Bone marrow (tissue), 2 donors: ENCODE measurements around the gene TSPAN14.

Source experiments
- DNase-seq, 2 donors: peaks; one replicate each; lab custom pipeline; 2025; lab: John Stamatoyannopoulos, UW

TSPAN14 gene

DNA sequence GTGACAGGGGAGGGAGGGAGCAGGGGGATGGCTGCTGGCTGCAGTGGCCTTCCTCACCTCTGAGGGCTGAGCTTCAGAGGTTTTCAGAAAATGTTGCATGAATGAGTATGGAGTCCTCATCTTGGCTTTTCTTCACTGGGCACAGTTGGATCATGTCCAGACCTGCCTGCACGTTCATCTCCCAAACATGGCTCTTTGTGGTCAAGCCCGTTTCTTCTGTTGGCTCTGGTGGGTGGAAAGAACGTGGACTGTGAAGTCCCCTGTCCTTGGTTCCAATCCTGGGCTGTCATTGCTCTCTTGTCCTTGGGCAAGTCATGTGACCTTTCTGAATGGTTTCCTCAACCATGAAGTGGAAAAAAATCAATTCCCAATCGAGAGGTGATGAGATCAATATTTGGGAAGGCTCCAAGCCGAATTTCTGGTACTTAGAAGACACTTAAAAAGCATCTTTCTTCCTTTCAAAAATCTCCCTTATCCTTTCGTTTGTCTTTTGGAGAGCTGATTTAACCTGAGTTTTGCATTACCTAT lies 34.5 kb downstream of the TSPAN14 start:
- DNase-seq = no peak

- no peak for DNase-seq
These were observed 35.4 kb downstream of the TSPAN14 start for GRCh38 chr10:80489371-80490112.

GRCh38 chr10:80491251-80492102 lies 37.4 kb downstream of the TSPAN14 start:
- DNase-seq = no peak

DNA sequence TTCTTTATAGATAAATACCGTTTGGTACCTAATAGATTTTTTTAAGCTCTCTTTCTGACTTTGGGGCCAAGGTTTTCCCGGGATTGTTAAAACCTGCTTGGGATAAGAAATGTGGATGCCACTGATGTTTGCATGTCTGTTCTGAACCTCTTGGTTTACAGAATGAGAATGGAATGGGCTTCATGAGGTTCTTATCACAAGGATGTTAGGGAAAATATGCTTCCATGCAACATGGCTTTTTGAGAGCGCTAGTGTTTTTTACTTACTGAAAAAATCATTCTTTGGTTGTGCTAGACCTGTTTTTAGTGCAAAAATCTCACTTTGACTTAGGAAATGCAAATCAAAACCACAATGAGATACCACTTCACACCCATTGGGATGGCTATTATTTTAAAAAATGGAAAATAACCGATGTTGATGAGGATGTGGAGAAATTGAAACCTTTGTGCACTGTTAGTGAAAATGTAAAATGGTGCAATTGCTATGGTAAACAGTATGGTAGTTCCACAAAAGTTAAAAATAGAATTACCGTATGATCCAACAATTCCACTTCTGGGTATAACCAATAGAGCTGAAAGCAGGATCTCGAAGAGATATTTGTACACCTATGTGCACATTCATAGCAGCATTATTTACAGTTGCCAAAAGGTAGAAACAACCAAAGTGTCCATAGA lies 38.9 kb downstream of the TSPAN14 start:
- DNase-seq = no peak

GRCh38 chr10:80493522-80494051 lies 39.5 kb downstream of the TSPAN14 start:
- peak in 1 of 2 donors; percentile 78 for DNase-seq

- DNase-seq = no peak
These were observed 42.6 kb downstream of the TSPAN14 start for GRCh38 chr10:80496555-80497172.

DNA sequence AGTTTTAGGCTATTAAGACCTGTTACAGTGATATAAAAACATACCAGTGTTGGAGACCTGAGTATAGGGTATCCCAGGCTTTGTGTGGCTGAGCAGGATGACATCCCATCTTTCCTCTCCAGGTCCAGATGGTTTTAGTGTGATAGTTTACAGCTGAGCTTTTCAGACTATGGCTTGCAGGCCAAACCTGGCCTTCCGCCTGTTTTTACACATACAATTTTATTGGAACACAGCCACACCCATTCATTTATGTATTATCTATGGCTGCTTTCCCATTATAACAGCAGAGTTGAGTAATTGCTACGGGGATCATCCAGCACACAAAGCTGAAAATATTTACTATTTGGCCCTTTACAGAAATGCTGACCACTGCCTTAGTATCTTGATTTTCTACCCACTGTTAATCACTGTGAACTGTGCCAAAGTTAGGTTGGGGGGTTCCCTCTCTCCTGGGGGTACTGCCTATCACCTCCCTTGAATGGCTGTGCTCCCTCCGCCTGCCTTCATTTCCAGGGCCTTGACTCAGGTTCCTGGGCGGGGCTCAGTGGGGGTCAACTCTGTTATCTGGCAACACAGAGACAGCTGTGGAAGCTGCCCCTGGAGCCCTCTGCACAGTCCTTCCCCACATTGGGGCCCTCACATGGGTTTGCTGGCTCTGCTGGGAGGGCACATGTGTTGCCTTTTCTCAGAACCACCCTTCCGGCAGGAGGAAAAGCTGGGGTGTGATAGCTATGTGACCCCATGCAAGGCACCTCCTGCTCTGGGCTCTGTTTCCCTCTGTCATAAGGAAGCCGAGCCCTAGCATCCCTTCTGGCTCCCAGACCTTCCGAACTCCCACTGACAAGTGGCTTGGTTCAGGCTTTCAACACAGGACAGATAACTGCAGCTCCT lies 43.3 kb downstream of the TSPAN14 start:
- peak in 1 of 2 donors; percentile 64 for DNase-seq

GRCh38 chr10:80498078-80498832 lies 44.1 kb downstream of the TSPAN14 start:
- DNase-seq = no peak

DNA sequence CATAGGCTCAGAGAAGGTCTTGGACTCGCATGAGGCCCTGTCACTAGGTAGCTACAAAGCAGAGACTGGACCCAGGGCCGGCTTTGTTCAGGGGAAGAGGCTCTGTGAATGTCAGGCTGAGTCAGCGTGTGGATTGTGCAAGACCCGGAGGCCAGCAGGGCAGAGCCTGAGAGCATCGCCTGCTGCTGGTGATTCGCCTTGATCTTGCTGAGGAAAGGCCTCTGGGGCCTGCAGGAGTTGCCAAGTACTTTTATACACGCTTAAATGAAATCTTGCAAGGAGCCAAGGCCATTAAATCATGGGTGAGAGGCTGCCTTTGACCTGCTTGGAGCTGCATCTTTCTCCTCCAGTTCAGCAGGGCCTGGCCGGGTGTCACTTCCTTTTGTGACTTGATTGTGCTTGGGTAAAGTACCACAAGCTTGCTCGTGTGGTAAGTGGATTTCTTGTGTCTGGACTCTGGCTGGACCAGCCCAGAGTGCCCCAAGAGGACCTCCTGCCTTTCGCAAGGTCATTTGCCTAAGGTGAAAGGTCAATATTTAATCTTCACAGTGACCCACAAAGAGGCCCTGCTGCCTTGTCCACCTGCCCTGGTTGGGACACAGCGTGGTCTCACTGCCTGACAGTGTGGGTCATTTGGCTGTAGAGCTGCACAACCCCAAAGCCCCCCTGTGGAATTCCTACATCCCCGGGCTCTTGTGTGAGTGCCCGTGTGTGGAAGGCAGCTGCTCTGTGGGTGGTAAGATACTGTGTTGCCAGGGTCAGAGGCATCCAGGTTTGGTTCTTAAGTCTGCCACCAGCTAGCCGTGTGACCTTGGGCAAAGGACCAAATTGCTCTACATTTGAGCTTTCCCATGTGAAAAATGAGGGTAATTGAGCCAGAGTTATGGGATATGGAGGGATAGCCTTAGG lies 45.0 kb downstream of the TSPAN14 start:
- DNase-seq = peak; percentile 73 to 83

GRCh38 chr10:80500572-80501380 lies 46.7 kb downstream of the TSPAN14 start:
- peak in 1 of 2 donors; percentile 12 for DNase-seq

DNA sequence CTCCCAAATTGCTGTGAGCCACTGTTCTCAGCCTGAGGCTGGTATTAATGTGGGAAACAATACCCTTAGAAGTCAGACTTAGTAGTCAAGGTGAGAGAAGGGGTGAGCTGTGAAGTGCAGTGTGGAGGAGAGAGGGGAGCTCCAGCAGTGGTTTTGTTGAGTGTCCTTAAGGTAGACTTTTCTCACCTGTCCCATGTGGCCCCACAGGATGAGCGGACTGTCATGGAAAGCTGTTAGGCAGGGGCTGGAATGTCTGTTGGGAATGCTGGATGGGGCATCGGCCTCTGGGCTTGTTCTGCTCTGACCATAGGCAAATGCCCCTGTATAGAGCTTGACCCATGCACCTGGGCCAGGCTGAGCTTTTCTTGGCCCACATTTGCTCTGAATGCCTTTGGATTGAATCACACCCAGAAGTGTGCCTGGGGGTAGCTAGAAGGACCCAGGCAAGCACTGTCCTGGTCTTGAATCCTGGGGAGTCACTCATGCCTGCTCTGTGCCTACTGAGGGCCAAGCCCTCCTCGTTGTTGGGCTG lies 47.3 kb downstream of the TSPAN14 start:
- no peak for DNase-seq

DNA sequence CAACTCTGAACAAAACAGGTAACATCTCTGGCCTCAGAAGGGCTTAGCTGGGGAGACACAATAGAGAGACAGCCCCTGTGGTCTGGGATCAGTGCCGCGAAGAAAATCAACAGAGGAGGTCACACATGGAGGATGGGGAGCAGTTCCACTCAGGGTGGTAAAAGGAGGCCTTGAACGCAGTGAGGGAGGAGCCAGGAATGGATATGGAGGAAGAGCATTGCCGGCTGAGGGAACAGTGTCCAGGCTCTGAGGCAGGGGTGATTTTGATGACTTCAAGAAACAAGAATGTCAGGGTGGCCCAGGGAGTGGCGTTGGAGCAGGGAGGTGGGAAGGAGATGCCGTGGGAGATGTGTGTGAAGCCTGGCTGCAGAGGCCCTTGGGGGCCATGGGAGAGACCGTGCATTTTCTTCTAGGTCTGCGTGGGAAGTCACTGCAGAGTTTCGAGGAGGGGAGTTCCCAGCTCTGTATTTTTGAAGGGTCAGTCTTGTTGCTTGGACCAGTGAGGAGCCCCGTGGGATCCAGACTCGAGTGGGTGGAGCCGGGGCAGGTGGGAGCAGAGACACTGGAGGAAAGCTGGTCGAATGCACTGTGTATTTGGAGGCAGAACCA lies 47.9 kb downstream of the TSPAN14 start:
- no peak for DNase-seq

- DNase-seq = no peak
These were observed 48.8 kb downstream of the TSPAN14 start for GRCh38 chr10:80502621-80503583.

DNA sequence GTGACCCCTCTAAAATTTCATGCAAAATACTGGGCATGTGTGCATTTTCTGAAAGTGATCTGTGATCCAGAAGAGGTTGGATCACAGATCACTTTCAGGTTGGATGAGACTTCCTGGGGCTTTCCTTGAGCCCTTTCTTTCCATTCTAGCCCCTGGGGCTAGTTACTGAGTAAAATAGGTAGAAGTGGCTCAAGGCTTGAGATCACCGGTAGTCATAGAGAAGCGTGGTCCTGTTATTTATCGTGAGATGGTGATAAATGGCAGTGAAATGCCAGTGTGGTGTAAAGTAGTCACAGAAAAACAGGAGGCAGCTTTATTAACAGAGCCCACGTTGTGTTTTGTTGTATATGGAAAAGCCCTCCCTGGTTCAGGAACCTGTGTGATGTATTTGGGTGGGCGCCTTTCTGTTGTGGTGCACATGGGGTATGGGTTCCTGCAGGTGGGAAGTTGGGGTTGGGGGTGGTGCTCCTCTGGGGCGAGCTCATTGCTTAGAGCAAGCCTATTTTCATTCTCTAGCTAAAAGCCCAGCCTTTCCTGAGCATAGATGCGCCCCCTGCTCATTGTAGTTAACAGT lies 49.6 kb downstream of the TSPAN14 start:
- DNase-seq = no peak

- DNase-seq = peak in 1 of 2 donors; percentile 12
These were observed 50.2 kb downstream of the TSPAN14 start for GRCh38 chr10:80504158-80504811.
